NCI-H146 (cell line): ENCODE results near the gene C9orf152.
"Not testable (repeated sequence)": the region's sequence is repeated elsewhere in the genome, so short reads cannot be mapped to it uniquely, and the experiment has no call there.

ENCODE experiments used
- DNase-seq: peaks from one replicate; lab custom pipeline; 2025; lab: John Stamatoyannopoulos, UW

The C9orf152 gene, protein sequence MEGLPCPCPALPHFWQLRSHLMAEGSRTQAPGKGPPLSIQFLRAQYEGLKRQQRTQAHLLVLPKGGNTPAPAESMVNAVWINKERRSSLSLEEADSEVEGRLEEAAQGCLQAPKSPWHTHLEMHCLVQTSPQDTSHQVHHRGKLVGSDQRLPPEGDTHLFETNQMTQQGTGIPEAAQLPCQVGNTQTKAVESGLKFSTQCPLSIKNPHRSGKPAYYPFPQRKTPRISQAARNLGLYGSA

DNA sequence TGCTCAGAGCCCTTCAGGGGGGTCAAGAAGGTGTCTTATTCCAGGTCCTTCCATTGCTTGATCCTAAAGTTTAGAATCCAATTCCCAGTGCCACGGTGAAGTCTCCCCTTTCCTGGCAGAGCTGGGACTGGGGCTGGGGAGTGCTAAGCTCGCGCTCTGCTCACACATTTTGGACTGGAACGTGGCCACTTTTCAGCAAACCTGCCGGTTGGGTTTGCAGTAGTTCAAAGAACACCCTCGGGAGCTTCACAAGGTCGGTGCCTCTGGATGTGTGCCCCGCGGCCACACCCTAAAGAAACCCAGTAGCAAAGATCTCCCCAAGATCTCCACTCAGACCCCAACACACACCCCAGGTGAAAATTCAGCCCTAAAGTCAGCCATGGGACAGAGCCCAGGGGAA, at the start of gene C9orf152:
C9orf152 (minus strand) TSS at position 129 of the 400 bp plus-strand sequence. CDS start 580 bp downstream, outside the sequence.
- DNase-seq = no peak

GRCh38 chr9:110257097-110257841, 49.3 kb upstream of the C9orf152 start:
- no peak for DNase-seq

GRCh38 chr9:110256380-110257096, 48.6 kb upstream of the C9orf152 start, which contains the start of gene TXN:
TXN (minus strand) TSS chr9:110256507; CDS start chr9:110256435, 72 bp downstream.
- DNase-seq = peak; percentile 70

GRCh38 chr9:110255463-110256379, 47.8 kb upstream of the C9orf152 start:
- peak; percentile 39 for DNase-seq

- DNase-seq = no peak
Measured at GRCh38 chr9:110255034-110255462, 47.1 kb upstream of the C9orf152 start.

GRCh38 chr9:110254500-110254899, 46.5 kb upstream of the C9orf152 start:
- no peak for DNase-seq

DNA sequence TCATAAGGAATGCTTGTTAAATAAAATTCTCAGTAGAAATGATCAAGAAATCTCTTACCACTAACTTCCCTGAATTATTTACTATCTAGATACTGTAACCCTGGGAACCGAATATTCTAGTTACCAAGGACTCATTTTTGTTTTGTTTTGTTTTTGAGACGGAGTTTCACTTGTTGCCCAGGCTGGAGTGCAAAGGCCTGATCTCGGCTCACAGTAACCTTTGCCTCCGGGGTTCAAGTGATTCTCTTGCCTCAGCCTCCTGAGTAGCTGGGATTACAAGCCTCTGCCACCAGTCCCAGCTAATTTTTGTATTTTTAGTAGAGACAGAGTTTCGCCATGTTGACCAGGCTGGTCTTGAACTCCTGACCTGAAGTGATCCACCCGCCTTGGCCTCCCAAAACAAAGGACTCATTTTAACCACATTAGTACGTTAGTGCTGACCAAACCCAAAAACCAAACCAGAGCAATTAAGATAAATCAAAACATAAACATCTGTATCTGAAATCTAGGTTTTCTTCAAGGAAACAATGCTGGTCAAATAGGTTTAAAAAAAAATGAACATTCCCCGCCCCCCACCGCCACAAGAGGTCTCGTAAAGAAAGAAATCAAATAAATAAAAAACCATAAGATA, 44.7 kb upstream of the C9orf152 start:
- DNase-seq = no peak

DNA sequence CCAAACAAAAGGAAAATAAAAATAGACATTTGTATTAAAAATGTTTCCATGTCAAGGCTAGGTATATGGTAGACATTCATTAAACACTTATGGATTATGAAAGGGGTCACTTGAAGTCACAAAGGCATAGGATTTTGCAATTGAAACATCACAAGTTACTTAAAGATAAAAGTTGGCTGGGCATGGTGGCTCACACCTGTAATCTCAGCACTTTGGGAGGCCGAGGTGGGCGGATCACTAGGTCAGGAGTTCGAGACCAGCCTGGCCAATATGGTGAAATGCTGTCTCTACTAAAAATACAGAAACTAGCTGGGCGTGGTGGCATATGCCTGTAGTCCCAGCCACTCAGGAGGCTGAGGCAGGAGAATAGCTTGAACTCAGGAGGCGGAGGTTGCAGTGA, 43.8 kb upstream of the C9orf152 start:
- DNase-seq = not testable (repeated sequence)

GRCh38 chr9:110251212-110251611, 43.3 kb upstream of the C9orf152 start:
- DNase-seq = no peak

DNA sequence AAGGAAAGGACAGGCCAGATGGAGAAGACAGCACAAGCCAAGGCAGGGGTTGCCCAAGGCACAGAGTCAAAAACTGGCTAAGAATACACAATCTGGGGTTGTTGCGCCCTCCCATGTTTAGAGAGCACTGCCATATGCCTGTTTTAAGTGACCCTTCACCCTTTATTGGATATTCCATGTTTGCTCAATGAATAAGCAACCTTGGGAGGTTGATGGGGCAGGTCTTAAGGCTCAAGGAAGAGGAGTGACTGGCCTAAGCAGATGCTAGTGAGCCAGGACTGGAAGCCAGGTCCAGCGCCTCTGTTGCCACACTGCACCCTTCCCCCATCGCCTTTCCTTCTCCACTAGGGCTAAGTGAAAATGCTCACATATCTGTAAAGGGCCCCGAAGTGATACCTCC, 41.6 kb upstream of the C9orf152 start:
- no peak for DNase-seq

DNA sequence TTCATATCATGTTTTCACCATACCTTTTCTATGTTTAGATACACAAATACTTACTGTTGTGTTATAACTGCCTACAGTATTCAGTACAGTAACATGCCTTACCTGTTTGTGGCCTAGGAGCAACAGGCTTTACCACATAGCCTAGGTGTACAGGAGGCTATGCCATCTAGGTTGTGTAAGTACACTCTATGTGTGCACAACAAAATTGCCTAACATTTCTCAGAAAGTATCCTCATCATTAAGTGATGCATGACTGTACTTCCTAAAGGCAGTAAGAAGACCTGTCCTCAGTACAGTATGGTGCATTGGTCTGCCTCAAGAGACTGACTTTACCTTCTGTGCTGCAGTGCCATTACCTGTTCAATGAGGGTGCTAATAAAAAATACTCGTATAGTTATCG, 40.4 kb upstream of the C9orf152 start:
- no peak for DNase-seq

- DNase-seq = no peak
Measured at GRCh38 chr9:110246214-110246613, 38.3 kb upstream of the C9orf152 start.

DNA sequence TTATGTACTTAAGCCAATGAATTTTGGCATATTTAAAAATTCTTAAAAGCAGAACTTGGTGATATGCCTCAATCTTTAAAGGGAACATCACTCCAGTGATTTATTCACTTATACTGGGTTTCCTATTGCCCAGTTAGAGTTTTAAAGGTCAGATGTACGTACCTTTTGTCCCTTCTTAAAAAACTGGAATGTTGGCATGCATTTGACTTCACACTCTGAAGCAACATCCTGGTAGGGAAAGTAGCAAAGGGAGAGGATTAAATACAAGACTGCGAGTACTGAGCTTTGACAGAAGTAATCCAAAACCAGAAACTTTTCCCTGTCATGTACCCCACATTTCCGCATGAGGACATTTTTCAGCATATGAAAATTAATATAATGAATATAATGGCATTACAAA, 36.7 kb upstream of the C9orf152 start:
- no peak for DNase-seq

DNA sequence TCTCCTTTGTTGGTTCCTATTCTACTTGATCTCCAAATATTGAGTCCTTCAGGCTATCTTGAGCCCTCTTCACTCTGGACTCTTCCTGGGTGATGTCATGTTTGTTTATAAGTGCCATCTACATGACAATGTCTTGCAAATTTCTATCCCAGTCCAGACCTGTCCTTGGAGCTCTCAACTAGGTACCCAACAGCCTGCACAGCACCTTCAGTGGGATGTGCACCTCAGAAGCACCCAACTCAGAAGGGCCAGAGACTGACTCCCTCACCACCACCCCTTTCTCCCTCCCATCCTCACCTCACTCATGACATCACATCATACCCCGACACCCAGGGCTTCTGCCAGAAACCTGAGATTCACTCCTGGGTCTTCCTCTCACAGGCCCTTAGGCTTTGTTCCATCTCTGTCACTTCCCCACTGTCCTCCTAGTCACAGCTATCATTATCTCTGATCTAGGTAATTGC, 33.9 kb upstream of the C9orf152 start:
- DNase-seq = no peak

DNA sequence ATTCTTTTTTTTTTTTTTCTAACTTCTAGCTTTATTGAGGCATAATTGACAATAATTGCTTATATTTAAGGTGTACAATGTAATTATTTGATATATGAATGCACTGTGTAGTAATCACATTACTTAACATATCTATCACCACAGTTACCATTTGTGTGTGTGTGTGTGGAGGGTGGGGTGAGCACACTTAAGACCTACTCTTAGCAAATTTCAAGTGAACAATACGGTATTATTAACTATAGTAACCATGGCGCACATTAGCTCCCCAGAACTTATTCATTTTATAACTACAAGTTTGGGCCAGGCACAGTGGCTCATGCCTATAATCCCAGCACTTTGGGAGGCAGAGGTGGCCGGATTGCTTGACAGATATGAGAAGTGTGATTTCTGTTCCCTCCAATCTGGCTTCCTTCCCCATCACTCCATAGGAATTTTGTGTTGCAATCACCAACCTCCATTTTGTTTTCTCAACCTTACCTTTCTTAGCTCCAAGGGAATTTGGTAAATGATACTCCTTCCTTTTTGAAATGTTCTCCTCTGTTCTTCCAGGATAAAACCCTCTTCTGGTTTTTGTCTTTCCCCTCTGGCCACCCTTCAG, 33.4 kb upstream of the C9orf152 start:
- no peak for DNase-seq

DNA sequence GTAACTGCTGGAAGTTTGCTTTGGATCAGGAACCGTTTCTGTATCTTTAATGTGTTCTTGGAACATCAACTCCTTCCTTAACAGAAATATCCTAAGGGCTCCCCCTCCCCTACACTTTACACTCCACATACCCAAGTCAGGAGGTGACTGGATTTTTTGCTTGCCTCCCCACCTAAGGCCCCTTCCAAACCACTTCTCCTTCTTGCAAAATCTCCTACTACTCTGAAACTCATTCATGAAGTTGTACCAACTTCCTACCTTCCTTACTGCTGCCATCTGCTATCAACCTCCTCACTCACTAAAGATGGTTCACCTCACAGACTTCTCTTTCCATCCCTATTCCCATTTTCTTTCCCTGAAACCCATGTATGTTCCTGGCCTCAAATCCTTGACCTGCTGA, 32.2 kb upstream of the C9orf152 start:
- no peak for DNase-seq

GRCh38 chr9:110228321-110228720, 20.4 kb upstream of the C9orf152 start:
- no peak for DNase-seq

- DNase-seq = no peak
Measured at GRCh38 chr9:110224583-110224982, 16.6 kb upstream of the C9orf152 start.

DNA sequence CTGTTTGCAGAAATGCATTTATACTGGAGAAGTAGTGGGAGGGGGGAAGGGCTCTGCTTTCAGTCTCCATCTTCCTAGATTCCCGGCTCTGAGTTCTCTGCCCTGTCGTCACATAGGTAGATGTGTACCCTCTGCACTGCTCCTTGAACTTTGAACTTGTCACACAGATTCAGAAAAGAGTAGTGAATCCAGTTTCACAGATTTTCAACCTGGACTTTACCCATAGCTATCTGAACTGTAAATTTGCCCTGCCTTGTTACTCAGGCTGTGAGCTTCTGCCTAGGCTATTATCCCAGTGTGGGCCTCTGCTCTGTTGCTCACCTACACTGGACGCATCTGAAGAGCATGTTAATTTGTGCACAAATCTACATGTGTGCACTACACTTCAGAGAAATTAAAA, 12.8 kb upstream of the C9orf152 start:
- no peak for DNase-seq

GRCh38 chr9:110217656-110218099, 9.7 kb upstream of the C9orf152 start:
- peak; percentile 7 for DNase-seq
